ENCODE results near the gene FHOD1. TPM values are rescaled to one million over a fixed set of nuclear protein-coding genes. Genes with fewer than 3 reads are reported as not detected.
A peak's percentile ranks its signal among the peaks of the same experiment; 100 is the strongest.

FHOD1 gene
- total and polyA plus RNA-seq, 9 of the 15 experiments (the other 6 are each of a cell fraction or from before 2014, with no cell fraction given) = 18.7 to 126 (median 32.3) TPM

GRCh38 chr16:67226804-67227566, 20.3 kb downstream of the FHOD1 start, which contains the start of gene TMEM208 (continued):
- no peak for TF ChIP-seq CLOCK (CRISPR knock-in tag; IDR thresholded peaks at IDR 0.05; ENCODE audit: borderline replicate concordance)
- TF ChIP-seq POLR2AphosphoS5 (IDR thresholded peaks at IDR 0.05; ENCODE audit: control insufficient read depth, insufficient read depth, low read depth, low read length) = peak; percentile 73
- 0 out of 2 replicates have a peak, but pooled peaks have one; percentile 30 for TF ChIP-seq LEF1 (IDR thresholded peaks at IDR 0.05)
- TF ChIP-seq HINFP (tag; conservative IDR thresholded peaks at IDR 0.05; ENCODE audit: low read depth) = no peak
- no peak for TF ChIP-seq HNRNPK (IDR thresholded peaks at IDR 0.05; ENCODE audit: low read depth, low read length, poor library complexity, severe bottlenecking)
- TF ChIP-seq THRB (CRISPR knock-in tag; conservative IDR thresholded peaks at IDR 0.05) = no peak
- 0 out of 2 replicates have a peak, but pooled peaks have one; percentile 19 for TF ChIP-seq PYGO2 (tag; IDR thresholded peaks at IDR 0.05)
- no peak for TF ChIP-seq NR0B1 (IDR thresholded peaks at IDR 0.05; ENCODE audit: partially characterized antibody)
- TF ChIP-seq POLR3G (IDR thresholded peaks at IDR 0.05; ENCODE audit: extremely low read depth, insufficient read length, insufficient replicate concordance) = no peak
- TF ChIP-seq KAT7 (CRISPR knock-in tag; IDR thresholded peaks at IDR 0.05; ENCODE audit: borderline replicate concordance) = no peak
- no peak for TF ChIP-seq HMG20A (CRISPR knock-in tag; conservative IDR thresholded peaks at IDR 0.05)
- peak; percentile 16; the same call in 1 of the 2 replicates for TF ChIP-seq OTX1 (CRISPR knock-in tag; IDR thresholded peaks at IDR 0.05)
- TF ChIP-seq FOXA3 (CRISPR knock-in tag; conservative IDR thresholded peaks at IDR 0.05 in 1 of 2, IDR thresholded peaks at IDR 0.05 in 1 of 2) = peak in 1 of 2 experiments; percentile 57; a peak in 1 of 4 replicates
- TF ChIP-seq MCM2 (IDR thresholded peaks at IDR 0.05; ENCODE audit: low read depth) = no peak
- no peak for TF ChIP-seq MTF1 (CRISPR knock-in tag; IDR thresholded peaks at IDR 0.05; ENCODE audit: borderline replicate concordance)
- TF ChIP-seq E2F8 (IDR thresholded peaks at IDR 0.05; ENCODE audit: low read depth, partially characterized antibody) = peak; percentile 99

All from K562 (cell line).